CD4-positive, alpha-beta memory T cell (primary cell): ENCODE results near the gene KAT5. TPM values are rescaled to one million over a fixed set of nuclear protein-coding genes. Genes with fewer than 3 reads are reported as not detected.
"Not testable (repeated sequence)": the region's sequence is repeated elsewhere in the genome, so short reads cannot be mapped to it uniquely, and the experiment has no call there.

Experiments used
- CTCF ChIA-PET: fragments of 350-600 bp; sonication (Branson Sonifier 250); formaldehyde crosslinking; loops from one replicate; lab custom pipeline; 2021; ENCODE audit warnings: inconsistent platforms; ENCODE audit not compliant: partially characterized antibody; lab: Charles Lee
- POLR2A ChIA-PET: fragments of 350-600 bp; sonication (Branson Sonifier 250); formaldehyde crosslinking; loops from one replicate; lab custom pipeline; 2021; ENCODE audit not compliant: partially characterized antibody; lab: Charles Lee
- DNase-seq, 5 donors: peaks; one replicate each; pipeline versions ENCODE4 v3.0.0 to v3.0.0-alpha.2; 2020 to 2022; ENCODE audit warnings: mixed read lengths in 1 of 5
- H3K27ac ChIP-seq: one replicate; pipeline ENCODE4 v1.7.0; 2013; ENCODE audit warnings: low read depth, low read length
- H3K27me3 ChIP-seq: 2 replicates; pipeline ENCODE4 v1.7.0; 2013; ENCODE audit warnings: mild to moderate bottlenecking, low read length, moderate library complexity; ENCODE audit not compliant: insufficient read depth
- H3K36me3 ChIP-seq: 2 replicates; pipeline ENCODE4 v1.7.0; 2013; ENCODE audit warnings: mild to moderate bottlenecking, low read length, moderate library complexity; ENCODE audit not compliant: insufficient read depth
- H3K4me1 ChIP-seq: 2 replicates; pipeline ENCODE4 v1.7.0; 2013; ENCODE audit warnings: mild to moderate bottlenecking, low read length, moderate library complexity; ENCODE audit not compliant: insufficient read depth
- H3K4me3 ChIP-seq, 2 donors: one replicate each; pipeline ENCODE4 v1.7.0; 2013; ENCODE audit warnings: low read length in 2 of 2, mild to moderate bottlenecking in 1 of 2
- H3K9me3 ChIP-seq, 2 donors: one replicate each; pipeline ENCODE4 v1.7.0; 2013; ENCODE audit warnings: low read length in 2 of 2, control low read depth in 1 of 2; ENCODE audit not compliant: control insufficient read depth in 1 of 2
- H3K27ac Mint-ChIP-seq, 7 donors: one replicate each; pipeline ENCODE4 v1.8.0; 2020 to 2021; ENCODE audit warnings: mixed read lengths in 7 of 7, mild to moderate bottlenecking in 6 of 7, inconsistent platforms in 3 of 7, moderate library complexity in 3 of 7
- H3K27me3 Mint-ChIP-seq, 2 donors: one replicate each; pipeline ENCODE4 v1.8.0; 2020 to 2021; ENCODE audit warnings: mixed read lengths in 2 of 2
- H3K36me3 Mint-ChIP-seq, 2 donors: one replicate each; pipeline ENCODE4 v1.8.0; 2020 to 2021; ENCODE audit warnings: mixed read lengths in 2 of 2, inconsistent platforms in 1 of 2, mild to moderate bottlenecking in 1 of 2
- H3K4me1 Mint-ChIP-seq, 4 donors: one replicate each; pipeline ENCODE4 v1.8.0; 2020 to 2021; ENCODE audit warnings: mixed read lengths in 4 of 4, mild to moderate bottlenecking in 1 of 4
- H3K4me3 Mint-ChIP-seq, 8 donors: one replicate each; pipeline ENCODE4 v1.8.0; 2020 to 2021; ENCODE audit warnings: mixed read lengths in 8 of 8, mild to moderate bottlenecking in 7 of 8, moderate library complexity in 6 of 8, inconsistent platforms in 3 of 8
- H3K9me3 Mint-ChIP-seq, 8 donors: one replicate each; pipeline ENCODE4 v1.8.0; 2020 to 2021; ENCODE audit warnings: mixed read lengths in 8 of 8, mild to moderate bottlenecking in 5 of 8, inconsistent platforms in 3 of 8, moderate library complexity in 1 of 8
- intact Hi-C: fragments of 100-400 bp; cut with micrococcal nuclease; formaldehyde crosslinking; loops from one replicate; pipeline ENCODE4 v1.15.1; 2023
- polyA plus RNA-seq, 2 donors: library from polyadenylated mRNA; unstranded; fragments of 300-500 nt; fragmentation: Illumina TruSeq; gene quantifications; one replicate each; pipeline ENCODE4 v1.2.3, GENCODE V29; 2021
- total RNA-seq, 2 experiments: library from RNA; stranded (reverse); gene quantifications; one replicate each; pipeline ENCODE4 v1.2.3, GENCODE V29; 2021

KAT5 gene
- total and polyA plus RNA-seq, 4 experiments from 2014 or later: 45.4 to 106 (median 77.5) TPM

DNA sequence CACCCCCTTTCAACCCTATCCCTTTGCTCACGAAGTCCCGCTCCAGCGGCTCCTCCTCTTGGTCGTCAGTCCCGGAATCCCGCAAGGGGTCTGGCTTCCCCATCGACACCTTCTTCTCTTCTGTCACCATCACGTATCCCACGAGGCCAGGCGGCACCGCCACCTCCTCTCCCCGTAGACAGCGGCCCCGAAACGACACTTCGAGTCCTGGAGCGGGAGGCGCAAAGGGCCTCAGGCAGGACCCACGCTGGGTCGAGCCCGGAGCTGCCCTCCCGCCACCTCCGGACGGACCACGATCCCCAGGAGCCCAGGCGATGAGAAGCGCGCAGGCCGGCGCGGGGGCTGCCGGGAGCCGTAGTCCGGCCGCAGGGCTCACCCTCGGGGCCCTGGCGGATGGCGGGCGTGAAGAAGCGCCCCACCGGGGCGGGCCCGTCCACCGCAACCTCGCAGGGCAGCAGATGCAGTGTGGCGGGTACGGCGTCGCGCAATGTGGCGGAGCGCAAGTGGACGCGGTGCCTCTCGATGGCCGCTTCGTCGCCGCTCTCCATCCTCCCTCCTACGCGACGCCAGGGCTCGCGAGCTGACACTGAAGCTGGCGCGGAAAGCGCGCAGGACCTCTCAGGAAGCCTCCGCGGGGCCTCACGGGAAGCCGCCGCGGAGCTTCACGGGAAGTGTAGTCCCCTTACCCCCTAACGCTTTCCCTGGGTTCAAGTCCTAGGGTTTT is 8.3 kb downstream of the KAT5 start, which contains the start of gene RNASEH2C:
RNASEH2C (minus strand) TSS at position 588 of the 724 bp plus-strand sequence; CDS start at position 548, 40 bp downstream.
- Mint-ChIP-seq H3K27ac (peak within 1 kb of the TSS; percentile 85 to 94 (median 92)), H3K27me3 (no peaks in the 10 kb centered on the region), H3K36me3 (peaks cover 10 to 45% of the 10 kb centered on the region in 2 donors), H3K9me3 (no peaks in the 10 kb centered on the region), H3K4me3 (peak within 1 kb of the TSS; percentile 89 to 93 (median 91)), H3K4me1 (peaks cover 16 to 43% (median 29%) of the 10 kb centered on the region in 4 donors)
- peak within 1 kb of the TSS; percentile 86 to 87 for H3K4me3 ChIP-seq
- peak within 1 kb of the TSS; percentile 68 for H3K27ac ChIP-seq
- peak; percentile 70 to 79 (median 76) for DNase-seq
- H3K9me3 ChIP-seq: no peaks in the 10 kb centered on the region
- POLR2A ChIA-PET: interaction anchor here (0.6 to 3.2 kb wide), 21 partner anchors 9 to 585 kb away, joined by 3 to 36 read pairs (median 5); partner anchors contain the start of genes AP5B1, BANF1, CCDC85B and CFL1
- intact Hi-C loops: loop anchor here (1.0 kb wide), 2 partner anchors 8 to 60 kb away; partner anchors contain the start of genes AP5B1 and KAT5
- CTCF ChIA-PET: interaction anchor here (0.7 to 5.2 kb wide), 6 partner anchors 9 to 165 kb away, joined by 3 to 27 read pairs (median 4); partner anchors contain the start of genes AP5B1, KAT5 and SNX32
- peaks cover 38% of the 10 kb centered on the region for H3K36me3 ChIP-seq
- no peaks in the 10 kb centered on the region for H3K27me3 ChIP-seq
- peaks cover 24% of the 10 kb centered on the region for H3K4me1 ChIP-seq

DNA sequence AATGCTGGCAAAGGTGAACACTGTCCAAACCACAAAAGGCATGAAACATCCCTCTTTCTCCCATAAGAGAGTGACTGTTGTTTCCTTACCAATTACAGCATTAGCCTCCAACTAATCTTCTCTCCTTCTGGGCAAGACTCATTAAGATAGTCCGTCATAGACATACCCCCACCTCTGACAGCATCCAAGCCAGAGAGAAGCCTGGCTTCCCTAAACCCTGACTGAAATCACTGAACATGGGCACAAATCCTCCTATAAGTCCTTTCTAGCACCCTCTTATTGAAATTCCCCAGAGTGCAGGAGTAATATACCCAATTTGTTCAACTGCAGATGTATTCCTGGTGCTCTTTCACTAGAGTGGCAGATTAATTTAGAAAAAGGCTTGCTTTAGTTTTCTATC is 10.2 kb downstream of the KAT5 start:
- CTCF ChIA-PET: interaction anchor here (5.2 kb wide), 1 partner anchor 11 kb away, joined by 27 read pairs; the partner anchor contains the start of gene KAT5
- H3K4me1 Mint-ChIP-seq: peaks cover 14 to 36% (median 25%) of the 10 kb centered on the region in 4 donors
- H3K9me3 ChIP-seq: no peaks in the 10 kb centered on the region
- POLR2A ChIA-PET: interaction anchor here (0.6 to 3.2 kb wide), 3 partner anchors 10 to 52 kb away, joined by 3 to 36 read pairs (median 5); partner anchors contain the start of gene KAT5
- no peaks in the 10 kb centered on the region for H3K27me3 ChIP-seq
- H3K27ac ChIP-seq: no peak overlapping the region
- H3K27me3 Mint-ChIP-seq: peaks cover 0 to 2% of the 10 kb centered on the region in 2 donors
- H3K4me3 ChIP-seq: no peak overlapping the region
- DNase-seq: no peak
- no peaks in the 10 kb centered on the region for H3K9me3 Mint-ChIP-seq
- peaks cover 4 to 29% of the 10 kb centered on the region in 2 donors for H3K36me3 Mint-ChIP-seq
- peak overlapping the region in 4 of 8 donors; percentile 31 to 64 (median 50) for H3K4me3 Mint-ChIP-seq
- peaks cover 21% of the 10 kb centered on the region for H3K36me3 ChIP-seq
- peaks cover 24% of the 10 kb centered on the region for H3K4me1 ChIP-seq
- H3K27ac Mint-ChIP-seq: peak overlapping the region in 3 of 7 donors; percentile 42 to 72 (median 66)
- intact Hi-C loops: no loop called here

DNA sequence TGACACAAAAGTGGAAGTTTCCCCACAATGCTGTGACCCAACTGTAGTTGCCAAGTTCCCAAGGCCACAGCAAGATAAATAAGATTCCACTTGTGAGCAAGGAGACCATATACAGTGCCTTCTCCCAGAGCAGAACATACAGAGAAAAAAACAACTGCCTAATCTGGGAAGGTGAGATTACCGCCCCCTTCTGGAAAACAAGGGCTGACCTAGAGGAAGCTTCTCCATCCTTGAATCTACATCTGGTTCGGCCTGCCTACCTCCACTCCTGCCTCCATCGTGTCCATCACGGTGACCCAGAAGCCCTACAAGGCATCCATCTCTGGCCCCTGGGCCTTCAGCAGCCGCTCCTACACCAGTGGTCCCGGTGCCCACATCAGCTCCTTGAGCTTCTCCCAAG is 14.6 kb downstream of the KAT5 start:
- H3K4me1 ChIP-seq: no peaks in the 10 kb centered on the region
- no peaks in the 10 kb centered on the region for H3K4me1 Mint-ChIP-seq
- H3K27ac ChIP-seq: no peak overlapping the region
- H3K27me3 Mint-ChIP-seq: peaks cover 2 to 8% of the 10 kb centered on the region in 2 donors
- H3K27ac Mint-ChIP-seq: no peak overlapping the region
- H3K4me3 ChIP-seq: no peak overlapping the region
- H3K36me3 ChIP-seq: no peaks in the 10 kb centered on the region
- no peak for DNase-seq
- intact Hi-C loops: no loop called here
- no peaks in the 10 kb centered on the region for H3K27me3 ChIP-seq
- no peaks in the 10 kb centered on the region for H3K9me3 ChIP-seq
- CTCF ChIA-PET: interaction anchor here (1.7 kb wide), 1 partner anchor 21 kb away, joined by 6 read pairs; no protein-coding TSS in a partner anchor
- POLR2A ChIA-PET: no interaction called here
- H3K4me3 Mint-ChIP-seq: no peak overlapping the region
- no peaks in the 10 kb centered on the region for H3K36me3 Mint-ChIP-seq
- no peaks in the 10 kb centered on the region for H3K9me3 Mint-ChIP-seq

DNA sequence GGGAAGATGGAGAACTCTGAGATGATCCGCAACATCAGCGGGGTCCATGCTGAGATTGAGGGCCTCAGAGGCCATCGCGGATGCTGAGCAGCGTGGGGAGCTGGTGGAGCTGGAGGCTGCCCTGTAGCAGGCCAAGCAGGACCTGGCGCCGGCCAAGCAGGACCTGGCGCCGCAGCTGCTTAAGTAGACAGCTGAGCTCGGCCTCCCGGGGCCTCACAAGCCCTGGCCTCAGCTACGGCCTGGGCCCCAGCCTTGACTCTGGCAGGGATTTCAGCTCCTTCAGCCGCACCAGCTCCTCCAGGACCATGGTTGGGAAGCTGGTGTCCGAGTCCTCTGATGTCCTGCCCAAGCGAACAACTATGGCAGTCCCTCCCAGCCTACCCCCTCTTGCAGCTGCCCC is 15.8 kb downstream of the KAT5 start:
- Histone ChIP-seq H3K4me3 (no peak overlapping the region), H3K27me3 (no peaks in the 10 kb centered on the region), H3K4me1 (no peaks in the 10 kb centered on the region), H3K27ac (no peak overlapping the region), H3K9me3 (no peaks in the 10 kb centered on the region), H3K36me3 (no peaks in the 10 kb centered on the region)
- Mint-ChIP-seq H3K4me3 (no peak overlapping the region), H3K36me3 (no peaks in the 10 kb centered on the region), H3K27ac (no peak overlapping the region), H3K27me3 (peaks cover 6 to 14% of the 10 kb centered on the region in 2 donors), H3K4me1 (no peaks in the 10 kb centered on the region), H3K9me3 (no peaks in the 10 kb centered on the region)
- DNase-seq: no peak
- ChIA-PET CTCF (interaction anchor here (1.0 to 1.7 kb wide), 3 partner anchors 14 to 43 kb away, joined by 3 to 6 read pairs (median 4); no protein-coding TSS in a partner anchor), POLR2A (no interaction called here)
- intact Hi-C loops: no loop called here

DNA sequence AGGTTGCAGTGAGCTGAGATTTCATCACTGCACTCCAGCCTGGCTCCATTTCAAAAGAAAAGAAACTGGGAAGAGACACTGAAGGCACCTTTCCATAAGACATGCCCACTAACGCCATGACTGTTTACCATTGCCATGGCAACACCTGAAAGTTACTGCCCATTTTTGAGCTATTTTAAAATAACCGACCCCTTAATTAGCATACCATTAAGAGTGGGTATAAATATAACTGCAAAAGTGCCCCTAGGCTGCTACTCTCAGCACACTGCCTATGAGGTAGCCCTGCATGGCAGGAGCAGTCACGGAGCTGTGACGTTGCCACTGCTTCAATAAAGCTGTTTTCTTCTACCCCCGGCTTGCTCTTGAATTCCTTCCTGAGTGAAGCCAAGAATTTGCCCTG is 18.4 kb downstream of the KAT5 start:
- Histone ChIP-seq H3K9me3 (no peaks in the 10 kb centered on the region), H3K36me3 (no peaks in the 10 kb centered on the region), H3K27ac (no peak overlapping the region), H3K27me3 (no peaks in the 10 kb centered on the region), H3K4me3 (no peak overlapping the region), H3K4me1 (no peaks in the 10 kb centered on the region)
- no peaks in the 10 kb centered on the region for H3K9me3 Mint-ChIP-seq
- H3K27ac Mint-ChIP-seq: no peak overlapping the region
- intact Hi-C loops: no loop called here
- H3K36me3 Mint-ChIP-seq: no peaks in the 10 kb centered on the region
- H3K4me3 Mint-ChIP-seq: no peak overlapping the region
- POLR2A ChIA-PET: no interaction called here
- peaks cover 11 to 22% of the 10 kb centered on the region in 2 donors for H3K27me3 Mint-ChIP-seq
- CTCF ChIA-PET: interaction anchor here (1.6 kb wide), 1 partner anchor 19 kb away, joined by 4 read pairs; no protein-coding TSS in a partner anchor
- DNase-seq: no peak
- no peaks in the 10 kb centered on the region for H3K4me1 Mint-ChIP-seq

DNA sequence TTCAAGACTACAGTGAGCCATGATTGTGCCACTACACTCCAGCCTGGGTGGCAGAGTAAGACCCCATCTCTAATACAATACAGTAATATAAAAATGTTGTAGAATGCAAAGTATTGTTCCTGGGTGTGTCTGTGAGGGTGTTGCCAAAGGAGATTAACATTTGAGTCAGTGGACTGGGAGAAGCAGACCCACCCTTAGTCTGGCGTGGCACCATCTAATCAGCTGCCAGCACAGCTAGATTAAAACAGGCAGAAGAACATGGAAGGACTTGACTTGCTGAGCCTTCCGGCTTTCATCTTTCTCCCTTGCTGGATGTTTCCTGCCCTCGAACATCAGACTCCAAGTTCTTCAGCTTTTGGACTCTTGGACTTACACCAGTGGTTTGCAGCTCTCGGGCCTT is 23.1 kb downstream of the KAT5 start:
- H3K36me3 Mint-ChIP-seq, H3K4me1 Mint-ChIP-seq, H3K4me3 Mint-ChIP-seq, H3K9me3 ChIP-seq, H3K4me3 ChIP-seq, POLR2A ChIA-PET, H3K36me3 ChIP-seq, DNase-seq, H3K27ac Mint-ChIP-seq, H3K4me1 ChIP-seq, intact Hi-C loops, H3K9me3 Mint-ChIP-seq, H3K27me3 ChIP-seq, H3K27ac ChIP-seq: not testable (repeated sequence)
- peaks cover 17 to 21% of the 10 kb centered on the region in 2 donors for H3K27me3 Mint-ChIP-seq
- CTCF ChIA-PET: interaction anchor here (2.1 kb wide), 1 partner anchor 24 kb away, joined by 5 read pairs; the partner anchor contains the start of gene KAT5

DNA sequence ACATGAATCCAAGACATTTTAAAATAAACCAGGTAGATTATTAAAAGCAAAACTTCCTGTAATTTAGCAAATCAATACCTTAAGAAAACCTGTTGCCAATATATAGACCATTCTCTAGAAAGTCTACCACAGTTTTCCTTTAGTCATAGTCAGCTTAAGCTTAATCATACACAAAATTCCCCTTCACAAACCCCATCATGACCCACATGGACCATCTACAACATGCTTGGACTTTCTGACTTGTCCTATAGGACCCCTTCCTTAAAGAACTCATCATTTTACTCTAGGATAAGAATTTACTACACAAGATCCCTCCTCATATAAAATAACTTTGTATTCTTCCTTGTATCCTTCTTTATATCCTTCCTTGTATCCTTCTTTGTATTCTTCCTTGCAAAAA is 24.8 kb downstream of the KAT5 start:
- H3K4me1 Mint-ChIP-seq: no peaks in the 10 kb centered on the region
- CTCF ChIA-PET: interaction anchor here (0.9 to 2.1 kb wide), 2 partner anchors 25 to 43 kb away, joined by 3 to 5 read pairs; partner anchors contain the start of gene KAT5
- H3K4me3 Mint-ChIP-seq: no peak overlapping the region

More for the DNA sequence above, 24.8 kb downstream of the KAT5 start:
- H3K9me3 Mint-ChIP-seq: no peaks in the 10 kb centered on the region
- intact Hi-C loops: no loop called here
- no peak for DNase-seq
- Histone ChIP-seq H3K27ac (no peak overlapping the region), H3K36me3 (no peaks in the 10 kb centered on the region), H3K27me3 (no peaks in the 10 kb centered on the region), H3K9me3 (no peaks in the 10 kb centered on the region), H3K4me3 (no peak overlapping the region), H3K4me1 (no peaks in the 10 kb centered on the region)
- POLR2A ChIA-PET: interaction anchor here (1.1 kb wide), 1 partner anchor 109 kb away, joined by 3 read pairs; no protein-coding TSS in a partner anchor
- H3K36me3 Mint-ChIP-seq: no peaks in the 10 kb centered on the region
- H3K27ac Mint-ChIP-seq: no peak overlapping the region
- peaks cover 15 to 16% of the 10 kb centered on the region in 2 donors for H3K27me3 Mint-ChIP-seq
